Heart right ventricle (tissue), 16 donors: ENCODE results near the gene TVP23A. TPM values are rescaled to one million over a fixed set of nuclear protein-coding genes. Genes with fewer than 3 reads are reported as not detected.

Source experiments
- ATAC-seq, 8 donors: fragments of 200-7000 bp; cut with Tn5 transposase; one replicate each; pipeline ENCODE4 v1.9.1; 2020; ENCODE audit warnings: mild to moderate bottlenecking in 8 of 8, moderate library complexity in 8 of 8, moderate number of reproducible peaks in 1 of 8
- DNase-seq, 2 donors: peaks; one replicate each; pipeline ENCODE4 v3.0.0-alpha.2; 2020
- H3K27ac ChIP-seq, 10 donors: fragments of 200-600 bp; sonication (generic) in 2 of 10; one replicate each; pipeline versions ENCODE4 v1.5.0 to v1.8.0; 2020 to 2022; ENCODE audit warnings: mild to moderate bottlenecking in 3 of 10
- H3K27me3 ChIP-seq, 7 donors: fragments of 200-600 bp; one replicate each; pipeline ENCODE4 v1.8.0; 2021 to 2022; ENCODE audit warnings: mild to moderate bottlenecking in 2 of 7
- H3K36me3 ChIP-seq, 9 donors: fragments of 200-600 bp; sonication (generic) in 1 of 9; one replicate each; pipeline versions ENCODE4 v1.5.0 to v1.8.0; 2020 to 2022; ENCODE audit warnings: mild to moderate bottlenecking in 2 of 9
- H3K4me1 ChIP-seq, 9 donors: fragments of 200-600 bp; sonication (generic) in 1 of 9; one replicate each; pipeline versions ENCODE4 v1.5.0 to v1.8.0; 2020 to 2022; ENCODE audit warnings: mild to moderate bottlenecking in 4 of 9
- H3K4me3 ChIP-seq, 10 donors: fragments of 200-600 bp; sonication (generic) in 2 of 10; one replicate each; pipeline versions ENCODE4 v1.5.0 to v1.8.0; 2020 to 2022; ENCODE audit warnings: mild to moderate bottlenecking in 7 of 10, moderate library complexity in 2 of 10
- H3K9me3 ChIP-seq, 11 donors: fragments of 200-600 bp in 10 of 11; sonication (generic) in 2 of 11; one replicate each; pipeline versions ENCODE4 v1.5.0 to v1.8.0; 2013 to 2022; ENCODE audit warnings: mild to moderate bottlenecking in 2 of 11, control low read depth in 1 of 11, moderate library complexity in 1 of 11
- WGBS, 2 donors: extraction: QIAGEN DNeasy Blood & Tissue Kit; methylation state at CpG; one replicate each; pipeline ENCODE4 v1.1.7; 2013; ENCODE audit warnings: inconsistent platforms in 1 of 2; 5-methylcytosine and 5-hydroxymethylcytosine counted together
- intact Hi-C, 10 donors: fragments of 100-400 bp; cut with DNase I; formaldehyde crosslinking; loops; one replicate each; pipeline versions ENCODE4 v1.11.1 to v1.14.2; 2022
- polyA plus RNA-seq, 2 donors: library from polyadenylated mRNA; stranded (reverse); fragments of 200-250 nt; gene quantifications; one replicate each; pipeline ENCODE4 v1.2.3, GENCODE V29; 2013
- total RNA-seq, 10 donors: library from RNA; stranded (reverse); fragmentation: NEBNext Ultra II Directional in 3 of 10; extraction: Animal tissue kit (Norgen Biotek cat#: 25700) in 3 of 10; gene quantifications; one replicate each; pipeline versions ENCODE4 v1.2.1 to v1.2.4, GENCODE V29; 2021 to 2023
- TF ChIP-seq, protein P1 (sequence below), 9 donors: fragments of 200-600 bp; sonication (generic) in 2 of 9; IDR thresholded peaks; one replicate each; pipeline versions ENCODE4 v1.5.0 to v1.8.0; 2021 to 2022; ENCODE audit warnings: antibody characterized with exemption in 9 of 9, mild to moderate bottlenecking in 5 of 9, moderate library complexity in 1 of 9
- donor health status: Arrhythmogenic right ventricular cardiomyopathy.
- donor health status: ischemic (EF 13 %, LVEDD 7.1; RV severe dilation, severe dysfunction).
- donor health status: healthy with polysubstance abuse.
- donor health status: DM: no; HTN: yes; CAD: no.
- donor health status: DM: no; HTN: no; CAD: no.
- donor health status: ischemic (EF 25% LVEDD 6.9; RV normal size, moderate dysfunction).
- donor health status: ischemic (EF 25% LVEDD 5.7; RV mildly dilated, moderate dysfunction).
- donor health status: healthy.
- donor health status: DM: yes; HTN: yes; CAD: no.
- donor health status: Ischemic cardiomyopathy.
- donor health status: ischemic (EF 35%, LVEDD 5.7; RV mildly dilated, moderate dysfunction).
- donor health status: nonischemic (EF 11% LVEDD 7.7; RV severe dilation, severe dysfunction).
- donor health status: DM: yes; HTN: yes; CAD: no.
- donor health status: PGD.
- donor health status: ischemic (EF 29% LVEDD 5.4; RV normal size, mild dysfunction).
- donor health status: nonischemic (EF 23%, LVEDD 6.1; RV moderate dilation, normal function).

TVP23A gene
- total and polyA plus RNA-seq, 12 donors: 0.04 to 0.44 (median 0.18) TPM; not detected in 5

DNA sequence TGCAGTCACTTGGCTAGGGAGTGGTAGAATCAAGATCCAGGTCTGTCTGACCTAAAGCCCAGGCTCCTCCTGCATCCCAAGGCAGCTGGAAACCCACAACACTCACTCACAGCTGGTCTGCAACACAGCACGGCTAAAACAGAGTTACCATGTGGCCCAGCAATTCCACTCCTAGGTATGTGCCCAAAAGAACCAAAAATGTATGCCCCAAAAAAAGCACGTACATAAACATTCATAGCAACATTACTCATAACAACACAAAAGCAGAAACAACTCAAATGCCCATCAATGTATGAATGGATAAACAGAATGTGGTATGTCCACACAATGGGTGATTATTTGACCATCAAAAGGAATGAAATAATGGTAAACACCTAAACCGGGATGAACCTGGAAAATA, 8.9 kb downstream of the TVP23A start:
- 93 to 96% methylated on average over 3 of the region's 3 CpGs for WGBS, 2 donors
- H3K4me1 ChIP-seq: peaks cover 0 to 16% (median 0%) of the 10 kb centered on the region in 9 donors
- TF ChIP-seq, protein P1, sequence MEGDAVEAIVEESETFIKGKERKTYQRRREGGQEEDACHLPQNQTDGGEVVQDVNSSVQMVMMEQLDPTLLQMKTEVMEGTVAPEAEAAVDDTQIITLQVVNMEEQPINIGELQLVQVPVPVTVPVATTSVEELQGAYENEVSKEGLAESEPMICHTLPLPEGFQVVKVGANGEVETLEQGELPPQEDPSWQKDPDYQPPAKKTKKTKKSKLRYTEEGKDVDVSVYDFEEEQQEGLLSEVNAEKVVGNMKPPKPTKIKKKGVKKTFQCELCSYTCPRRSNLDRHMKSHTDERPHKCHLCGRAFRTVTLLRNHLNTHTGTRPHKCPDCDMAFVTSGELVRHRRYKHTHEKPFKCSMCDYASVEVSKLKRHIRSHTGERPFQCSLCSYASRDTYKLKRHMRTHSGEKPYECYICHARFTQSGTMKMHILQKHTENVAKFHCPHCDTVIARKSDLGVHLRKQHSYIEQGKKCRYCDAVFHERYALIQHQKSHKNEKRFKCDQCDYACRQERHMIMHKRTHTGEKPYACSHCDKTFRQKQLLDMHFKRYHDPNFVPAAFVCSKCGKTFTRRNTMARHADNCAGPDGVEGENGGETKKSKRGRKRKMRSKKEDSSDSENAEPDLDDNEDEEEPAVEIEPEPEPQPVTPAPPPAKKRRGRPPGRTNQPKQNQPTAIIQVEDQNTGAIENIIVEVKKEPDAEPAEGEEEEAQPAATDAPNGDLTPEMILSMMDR (IDR thresholded peaks at IDR 0.05): no peak
- no peaks in the 10 kb centered on the region for H3K9me3 ChIP-seq
- no peaks in the 10 kb centered on the region for H3K36me3 ChIP-seq
- H3K4me3 ChIP-seq: no peak overlapping the region
- DNase-seq (no peak), ATAC-seq (no peak)
- no peaks in the 10 kb centered on the region for H3K27me3 ChIP-seq
- no peak overlapping the region for H3K27ac ChIP-seq
- intact Hi-C loops: loop anchor here in 2 of 10 donors (5.0 to 10.0 kb wide), 2 partner anchors 42 to 45 kb away; no protein-coding TSS in a partner anchor

DNA sequence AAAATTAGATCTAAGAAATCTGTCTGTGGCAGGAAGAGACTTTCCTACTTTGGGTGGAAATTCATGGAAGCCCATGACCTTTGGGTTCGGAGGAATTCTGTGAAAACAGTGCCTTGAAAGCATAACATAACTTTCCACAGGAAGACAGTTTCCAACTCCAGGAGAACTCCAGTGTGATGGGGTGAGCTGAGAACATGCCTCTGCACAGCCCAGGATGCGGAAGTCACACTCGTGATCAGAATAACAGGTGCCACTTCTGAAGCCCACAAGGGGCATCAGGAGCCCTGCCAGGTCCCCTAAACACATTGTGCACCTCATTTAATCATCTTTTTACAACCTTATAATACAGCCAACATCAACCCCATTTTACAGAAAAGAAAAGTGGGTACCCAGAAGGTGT, 9.7 kb downstream of the TVP23A start:
- no peaks in the 10 kb centered on the region for H3K36me3 ChIP-seq
- H3K27me3 ChIP-seq: no peaks in the 10 kb centered on the region
- intact Hi-C loops: no loop called here
- no peak overlapping the region for H3K4me3 ChIP-seq
- DNase-seq (no peak), ATAC-seq (no peak)
- 83% methylated on average over 3 of the region's 3 CpGs for WGBS, 2 donors
- H3K4me1 ChIP-seq: peaks cover 0 to 16% (median 0%) of the 10 kb centered on the region in 9 donors
- H3K27ac ChIP-seq: no peak overlapping the region
- H3K9me3 ChIP-seq: no peaks in the 10 kb centered on the region
- TF ChIP-seq, protein P1 (IDR thresholded peaks at IDR 0.05): no peak

- intact Hi-C loops: no loop called here
- Histone ChIP-seq H3K4me3 (no peak overlapping the region), H3K27me3 (no peaks in the 10 kb centered on the region), H3K9me3 (no peaks in the 10 kb centered on the region), H3K36me3 (no peaks in the 10 kb centered on the region), H3K27ac (no peak overlapping the region), H3K4me1 (peaks cover 0 to 16% (median 0%) of the 10 kb centered on the region in 9 donors)
- WGBS, 2 donors: 85 to 87% methylated on average over 3 of the region's 3 CpGs
- DNase-seq (no peak), ATAC-seq (no peak)
- TF ChIP-seq, protein P1 (IDR thresholded peaks at IDR 0.05): no peak
Measured at GRCh38 chr16:10808218-10808617, 10.4 kb downstream of the TVP23A start.

- DNase-seq (no peak), ATAC-seq (peak in 4 of 8 donors; percentile 19 to 59 (median 26))
- intact Hi-C loops: no loop called here
- Histone ChIP-seq H3K9me3 (no peaks in the 10 kb centered on the region), H3K36me3 (no peaks in the 10 kb centered on the region), H3K4me3 (no peak overlapping the region), H3K27me3 (no peaks in the 10 kb centered on the region), H3K27ac (peak overlapping the region in 2 of 10 donors; percentile 12 to 67), H3K4me1 (peaks cover 0 to 16% (median 0%) of the 10 kb centered on the region in 9 donors)
- TF ChIP-seq, protein P1 (IDR thresholded peaks at IDR 0.05): no peak
- 87 to 92% methylated on average over 6 of the region's 6 CpGs for WGBS, 2 donors
Measured at GRCh38 chr16:10806698-10807097, 11.9 kb downstream of the TVP23A start.
